ENCODE measurements around the gene CLCF1.

- no peak for TF ChIP-seq EP300 (IDR thresholded peaks at IDR 0.05)
- no peak for TF ChIP-seq POLR2A (IDR thresholded peaks at IDR 0.05)
- TF ChIP-seq CTCF (IDR thresholded peaks at IDR 0.05): no peak
- no peak for TF ChIP-seq POLR2AphosphoS5 (IDR thresholded peaks at IDR 0.05)
Measured at GRCh38 chr11:67364783-67365722, 8.3 kb downstream of the CLCF1 start.

Data from upper lobe of left lung (tissue), 4 donors.